ENCODE data around the gene AGPAT3.

- TF ChIP-seq CTCF (IDR thresholded peaks at IDR 0.05; ENCODE audit: poor library complexity), result no peak
- no peak for TF ChIP-seq EZH2phosphoT487 (IDR thresholded peaks at IDR 0.05; ENCODE audit: low read depth, severe bottlenecking, unreplicated experiment)
- TF ChIP-seq EZH2 (IDR thresholded peaks at IDR 0.05; ENCODE audit: borderline replicate concordance), result no peak
Observed at GRCh38 chr21:44018127-44018526, 153.1 kb downstream of the AGPAT3 start.

All from hepatocyte (in vitro differentiated cells).